Measurements from ENCODE around the gene NLRP6. TPM values are rescaled to one million over a fixed set of nuclear protein-coding genes. Genes with fewer than 3 reads are reported as not detected.
"Not testable (repeated sequence)": the region's sequence is repeated elsewhere in the genome, so short reads cannot be mapped to it uniquely, and the experiment has no call there.

Gene NLRP6
- total RNA-seq, 1 experiment from 2014 or later: not detected

GRCh38 chr11:285894-286220, 7.7 kb downstream of the NLRP6 start:
- H3K9me3 ChIP-seq (ENCODE audit: control insufficient read depth, low read depth, low read length): no peaks in the 10 kb centered on the region
- no peak overlapping the region for H2BK5ac ChIP-seq (ENCODE audit: insufficient read length, low read length)
- H3K36me3 Mint-ChIP-seq (ENCODE audit: insufficient read depth in 1 of 3, low read depth in 3 of 3): peaks cover under 1 to 3% (median under 1%) of the 10 kb centered on the region in 3 experiments; a peak in 6 of 7 replicates
- H2AFZ ChIP-seq (ENCODE audit: low read length): no peak overlapping the region
- H3K27ac Mint-ChIP-seq: no peak overlapping the region
- H4K8ac ChIP-seq (replicated peaks; ENCODE audit: insufficient read length, low read depth, low read length): no peak overlapping the region
- no peak overlapping the region for H2BK15ac ChIP-seq (ENCODE audit: low read depth, low read length)
- DNase-seq: no peak
- H3K27me3 ChIP-seq (ENCODE audit: insufficient read depth, low read length): peaks cover 7% of the 10 kb centered on the region; the same call in 1 of the 2 replicates
- H3K14ac ChIP-seq (ENCODE audit: insufficient read depth, low read length): no peak overlapping the region
- no peak overlapping the region for H4K91ac ChIP-seq (ENCODE audit: insufficient read length, low read depth, low read length)
- no peaks in the 10 kb centered on the region for H3K79me2 ChIP-seq (ENCODE audit: insufficient read depth, low read length)
- H3K23ac ChIP-seq (ENCODE audit: insufficient read length, low read depth, low read length): no peak overlapping the region
- no peaks in the 10 kb centered on the region for H3K79me1 ChIP-seq (ENCODE audit: insufficient read depth, low read depth, low read length, poor library complexity, severe bottlenecking)
- H4K20me1 ChIP-seq (ENCODE audit: control insufficient read depth, insufficient read depth, insufficient read length): no peaks in the 10 kb centered on the region
- H3K9me3 Mint-ChIP-seq: peaks cover 0 to 2% of the 10 kb centered on the region in 2 experiments; a peak in 1 of 5 replicates
- H3K4me1 ChIP-seq (ENCODE audit: insufficient read depth, low read length): no peaks in the 10 kb centered on the region
- H4K5ac ChIP-seq (ENCODE audit: insufficient read length, low read depth, low read length): no peak overlapping the region
- no peak overlapping the region for H3K9ac ChIP-seq (ENCODE audit: extremely low read depth, insufficient read length, low read length)
- no peak overlapping the region for H2BK120ac ChIP-seq (ENCODE audit: low read depth, low read length, poor library complexity, severe bottlenecking)
- no peak overlapping the region for H2BK20ac ChIP-seq (ENCODE audit: low read depth, low read length, poor library complexity, severe bottlenecking)
- H3K27ac ChIP-seq (ENCODE audit: insufficient read length, low read depth, low read length): no peak overlapping the region
- H3K4me3 Mint-ChIP-seq: no peak overlapping the region
- H2BK12ac ChIP-seq (ENCODE audit: insufficient read length, low read depth, low read length): no peak overlapping the region
- H3K4me1 Mint-ChIP-seq: peaks cover 31 to 43% of the 10 kb centered on the region in 2 experiments
- no peak for TF ChIP-seq CTCF (conservative IDR thresholded peaks at IDR 0.05)
- no peak overlapping the region for H3K4ac ChIP-seq (ENCODE audit: low read depth, low read length)
- peaks cover 13% of the 10 kb centered on the region for H3K27me3 Mint-ChIP-seq (ENCODE audit: low read depth)
- H3K23me2 ChIP-seq (ENCODE audit: insufficient read length, low read depth, low read length, poor library complexity, severe bottlenecking): peaks cover 9% of the 10 kb centered on the region
- no CpG with 5 or more reads among the region's 8 CpGs for WGBS (ENCODE audit: extremely low coverage, insufficient read length, low lambda C conversion rate)
- no peak overlapping the region for H3K18ac ChIP-seq (ENCODE audit: insufficient read length, low read depth, low read length)
- no peak overlapping the region for H3K56ac ChIP-seq (ENCODE audit: insufficient read length, low read depth, low read length)
- H2AK5ac ChIP-seq (ENCODE audit: insufficient read length, low read length): no peak overlapping the region
- H3K4me2 ChIP-seq (ENCODE audit: insufficient read depth, insufficient read length, low read length): no peak overlapping the region
- H3T11ph ChIP-seq (ENCODE audit: low read length): no peak overlapping the region

- not testable (repeated sequence) for H2BK120ac ChIP-seq (ENCODE audit: low read depth, low read length, poor library complexity, severe bottlenecking); H4K5ac ChIP-seq (ENCODE audit: insufficient read length, low read depth, low read length); H3K23me2 ChIP-seq (ENCODE audit: insufficient read length, low read depth, low read length, poor library complexity, severe bottlenecking); H3K4me1 ChIP-seq (ENCODE audit: insufficient read depth, low read length); H4K8ac ChIP-seq (replicated peaks; ENCODE audit: insufficient read length, low read depth, low read length); H2BK12ac ChIP-seq (ENCODE audit: insufficient read length, low read depth, low read length); H3K27me3 ChIP-seq (ENCODE audit: insufficient read depth, low read length); H3K14ac ChIP-seq (ENCODE audit: insufficient read depth, low read length); H3T11ph ChIP-seq (ENCODE audit: low read length); H4K20me1 ChIP-seq (ENCODE audit: control insufficient read depth, insufficient read depth, insufficient read length); H3K23ac ChIP-seq (ENCODE audit: insufficient read length, low read depth, low read length); H3K9me3 Mint-ChIP-seq; H3K9me3 ChIP-seq (ENCODE audit: control insufficient read depth, low read depth, low read length); H3K4ac ChIP-seq (ENCODE audit: low read depth, low read length); H3K27ac Mint-ChIP-seq; H2BK20ac ChIP-seq (ENCODE audit: low read depth, low read length, poor library complexity, severe bottlenecking); H3K56ac ChIP-seq (ENCODE audit: insufficient read length, low read depth, low read length); H4K91ac ChIP-seq (ENCODE audit: insufficient read length, low read depth, low read length); H3K27ac ChIP-seq (ENCODE audit: insufficient read length, low read depth, low read length); H3K4me2 ChIP-seq (ENCODE audit: insufficient read depth, insufficient read length, low read length); H2BK15ac ChIP-seq (ENCODE audit: low read depth, low read length); H3K18ac ChIP-seq (ENCODE audit: insufficient read length, low read depth, low read length); H3K79me2 ChIP-seq (ENCODE audit: insufficient read depth, low read length); H2AFZ ChIP-seq (ENCODE audit: low read length); H2AK5ac ChIP-seq (ENCODE audit: insufficient read length, low read length); H3K9ac ChIP-seq (ENCODE audit: extremely low read depth, insufficient read length, low read length); H2BK5ac ChIP-seq (ENCODE audit: insufficient read length, low read length); H3K79me1 ChIP-seq (ENCODE audit: insufficient read depth, low read depth, low read length, poor library complexity, severe bottlenecking)
- peak; percentile 38 for DNase-seq
- H3K4me3 Mint-ChIP-seq: peak overlapping the region; percentile 59 to 61; a peak in 3 of 5 replicates
- peaks cover 8 to 11% (median 9%) of the 10 kb centered on the region in 3 experiments for H3K36me3 Mint-ChIP-seq (ENCODE audit: insufficient read depth in 1 of 3, low read depth in 3 of 3)
- peaks cover 40 to 49% of the 10 kb centered on the region in 2 experiments for H3K4me1 Mint-ChIP-seq
- H3K27me3 Mint-ChIP-seq (ENCODE audit: low read depth): peaks cover 13% of the 10 kb centered on the region
- WGBS (ENCODE audit: extremely low coverage, insufficient read length, low lambda C conversion rate): no CpG with 5 or more reads among the region's 27 CpGs
Measured at GRCh38 chr11:286977-287820, 9.0 kb downstream of the NLRP6 start.

Data from H9 (cell line).